Osteocyte (in vitro differentiated cells): ENCODE measurements around the gene POP7. TPM values are rescaled to one million over a fixed set of nuclear protein-coding genes. Genes with fewer than 3 reads are reported as not detected.

Source experiments
- DNase-seq: peaks from one replicate; pipeline ENCODE4 v3.0.0; 2021; ENCODE audit warnings: mixed read lengths; ENCODE audit not compliant: unreplicated experiment; ENCODE audit errors: extremely low spot score
- H3K27ac Mint-ChIP-seq: one replicate; pipeline ENCODE4 v1.8.0; 2021; ENCODE audit warnings: mild to moderate bottlenecking, mixed read lengths; ENCODE audit not compliant: unreplicated experiment
- H3K27me3 Mint-ChIP-seq: one replicate; pipeline ENCODE4 v1.8.0; 2021; ENCODE audit warnings: mixed read lengths; ENCODE audit not compliant: unreplicated experiment
- H3K36me3 Mint-ChIP-seq: one replicate; pipeline ENCODE4 v1.8.0; 2021; ENCODE audit warnings: mixed read lengths; ENCODE audit not compliant: unreplicated experiment
- H3K4me1 Mint-ChIP-seq: one replicate; pipeline ENCODE4 v1.8.0; 2021; ENCODE audit warnings: mixed read lengths; ENCODE audit not compliant: unreplicated experiment
- H3K4me3 Mint-ChIP-seq: one replicate; pipeline ENCODE4 v1.8.0; 2021; ENCODE audit warnings: mild to moderate bottlenecking, moderate library complexity, mixed read lengths; ENCODE audit not compliant: unreplicated experiment
- H3K9me3 Mint-ChIP-seq: one replicate; pipeline ENCODE4 v1.8.0; 2021; ENCODE audit warnings: mixed read lengths; ENCODE audit not compliant: unreplicated experiment
- total RNA-seq: library from RNA; stranded (reverse); gene quantifications from 2 replicates; pipeline ENCODE4 v1.2.1, GENCODE V29; 2021
- TF ChIP-seq, protein P1 (sequence below): fragments of 200-600 bp; sonication (generic); IDR thresholded peaks from 2 replicates; pipeline ENCODE4 v1.5.0; 2021; ENCODE audit warnings: antibody characterized with exemption, mild to moderate bottlenecking, moderate library complexity

POP7 gene
- total RNA-seq, 1 donor from 2014 or later: 19.3 TPM

DNA sequence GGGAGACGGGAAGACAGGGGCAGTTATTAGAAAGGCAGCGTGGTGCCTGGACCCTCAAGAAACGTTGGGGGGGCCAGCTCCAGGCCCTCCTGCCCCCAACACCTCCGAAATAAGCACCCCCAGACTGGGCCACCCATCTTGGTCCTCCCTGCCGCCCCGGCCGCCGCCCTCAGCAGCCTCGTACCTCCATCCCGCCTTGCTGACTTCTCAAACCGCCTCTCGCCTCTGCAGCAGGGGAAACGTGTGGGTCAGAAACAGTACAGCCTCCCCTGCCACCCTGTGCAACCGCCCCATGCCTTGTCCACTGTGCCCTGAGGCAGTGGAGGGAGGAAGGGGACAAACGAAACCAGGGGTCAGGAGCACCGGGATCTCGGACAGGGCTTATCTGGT lies 19.1 kb upstream of the POP7 start:
- Mint-ChIP-seq H3K4me1 (peaks cover 15% of the 10 kb centered on the region), H3K4me3 (no peak overlapping the region), H3K27me3 (no peaks in the 10 kb centered on the region), H3K36me3 (peaks cover 19% of the 10 kb centered on the region), H3K27ac (no peak overlapping the region), H3K9me3 (no peaks in the 10 kb centered on the region)
- TF ChIP-seq, protein P1, sequence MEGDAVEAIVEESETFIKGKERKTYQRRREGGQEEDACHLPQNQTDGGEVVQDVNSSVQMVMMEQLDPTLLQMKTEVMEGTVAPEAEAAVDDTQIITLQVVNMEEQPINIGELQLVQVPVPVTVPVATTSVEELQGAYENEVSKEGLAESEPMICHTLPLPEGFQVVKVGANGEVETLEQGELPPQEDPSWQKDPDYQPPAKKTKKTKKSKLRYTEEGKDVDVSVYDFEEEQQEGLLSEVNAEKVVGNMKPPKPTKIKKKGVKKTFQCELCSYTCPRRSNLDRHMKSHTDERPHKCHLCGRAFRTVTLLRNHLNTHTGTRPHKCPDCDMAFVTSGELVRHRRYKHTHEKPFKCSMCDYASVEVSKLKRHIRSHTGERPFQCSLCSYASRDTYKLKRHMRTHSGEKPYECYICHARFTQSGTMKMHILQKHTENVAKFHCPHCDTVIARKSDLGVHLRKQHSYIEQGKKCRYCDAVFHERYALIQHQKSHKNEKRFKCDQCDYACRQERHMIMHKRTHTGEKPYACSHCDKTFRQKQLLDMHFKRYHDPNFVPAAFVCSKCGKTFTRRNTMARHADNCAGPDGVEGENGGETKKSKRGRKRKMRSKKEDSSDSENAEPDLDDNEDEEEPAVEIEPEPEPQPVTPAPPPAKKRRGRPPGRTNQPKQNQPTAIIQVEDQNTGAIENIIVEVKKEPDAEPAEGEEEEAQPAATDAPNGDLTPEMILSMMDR: no peak
- no peak for DNase-seq

DNA sequence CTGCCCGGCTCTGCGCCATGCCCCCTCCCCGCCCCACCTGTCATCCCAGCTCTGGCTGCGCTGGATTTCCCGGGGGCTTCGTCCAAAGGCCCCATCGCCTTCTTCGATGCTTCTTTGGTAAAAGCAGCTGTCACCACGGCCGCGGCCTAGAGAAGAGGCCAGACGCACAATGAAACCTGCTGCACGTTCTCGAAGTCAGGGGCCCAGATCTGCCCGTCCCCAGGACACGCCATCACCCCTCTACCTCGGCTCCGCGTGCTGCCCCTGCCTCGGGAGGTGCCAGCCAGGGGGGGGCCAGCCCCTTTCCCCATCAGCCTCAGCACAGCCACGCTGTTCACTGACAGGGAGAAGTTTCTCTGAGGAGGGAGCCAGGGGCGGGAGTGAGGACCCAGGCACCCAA lies 18.7 kb upstream of the POP7 start:
- H3K4me1 Mint-ChIP-seq: peaks cover 20% of the 10 kb centered on the region
- TF ChIP-seq, protein P1: no peak
- H3K27ac Mint-ChIP-seq: no peak overlapping the region
- H3K9me3 Mint-ChIP-seq: no peaks in the 10 kb centered on the region
- peaks cover 19% of the 10 kb centered on the region for H3K36me3 Mint-ChIP-seq
- no peak for DNase-seq
- no peak overlapping the region for H3K4me3 Mint-ChIP-seq
- no peaks in the 10 kb centered on the region for H3K27me3 Mint-ChIP-seq

DNA sequence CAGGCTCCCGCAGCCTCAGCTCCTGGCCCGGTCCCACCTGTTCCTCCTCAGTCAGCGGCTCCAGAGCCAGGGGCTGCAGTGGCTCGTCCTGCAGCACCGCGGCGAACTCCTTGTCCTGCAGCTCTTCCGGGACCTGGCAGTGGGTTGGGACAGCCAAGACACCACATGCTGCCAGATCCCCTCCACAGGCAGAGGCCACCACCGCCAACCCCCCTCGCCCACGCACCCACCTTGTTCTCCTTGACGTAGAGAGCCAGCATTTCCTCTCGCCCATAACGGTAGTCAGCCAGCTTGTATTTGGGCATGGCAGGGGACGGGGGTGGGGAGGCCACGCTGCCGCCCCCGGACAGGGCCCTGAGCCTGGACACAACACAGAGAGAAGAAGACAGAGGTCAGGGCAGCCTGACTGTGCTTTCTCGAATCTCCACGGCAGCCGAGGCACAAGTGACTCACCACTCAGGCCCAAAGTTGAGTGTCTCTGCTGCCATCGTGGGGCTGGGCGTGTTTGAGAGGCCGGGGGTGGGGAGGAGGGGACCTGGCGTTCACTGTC lies 18.1 kb upstream of the POP7 start:
- Mint-ChIP-seq H3K27ac (no peak overlapping the region), H3K27me3 (no peaks in the 10 kb centered on the region), H3K9me3 (no peaks in the 10 kb centered on the region), H3K4me3 (no peak overlapping the region), H3K4me1 (peaks cover 25% of the 10 kb centered on the region), H3K36me3 (peaks cover 19% of the 10 kb centered on the region)
- TF ChIP-seq, protein P1: no peak
- no peak for DNase-seq

GRCh38 chr7:100688326-100688860 lies 17.5 kb upstream of the POP7 start:
- peaks cover 30% of the 10 kb centered on the region for H3K4me1 Mint-ChIP-seq
- no peaks in the 10 kb centered on the region for H3K9me3 Mint-ChIP-seq
- H3K36me3 Mint-ChIP-seq: peaks cover 16% of the 10 kb centered on the region
- H3K27ac Mint-ChIP-seq: no peak overlapping the region
- TF ChIP-seq, protein P1: no peak
- H3K4me3 Mint-ChIP-seq: no peak overlapping the region
- no peak for DNase-seq
- no peaks in the 10 kb centered on the region for H3K27me3 Mint-ChIP-seq

DNA sequence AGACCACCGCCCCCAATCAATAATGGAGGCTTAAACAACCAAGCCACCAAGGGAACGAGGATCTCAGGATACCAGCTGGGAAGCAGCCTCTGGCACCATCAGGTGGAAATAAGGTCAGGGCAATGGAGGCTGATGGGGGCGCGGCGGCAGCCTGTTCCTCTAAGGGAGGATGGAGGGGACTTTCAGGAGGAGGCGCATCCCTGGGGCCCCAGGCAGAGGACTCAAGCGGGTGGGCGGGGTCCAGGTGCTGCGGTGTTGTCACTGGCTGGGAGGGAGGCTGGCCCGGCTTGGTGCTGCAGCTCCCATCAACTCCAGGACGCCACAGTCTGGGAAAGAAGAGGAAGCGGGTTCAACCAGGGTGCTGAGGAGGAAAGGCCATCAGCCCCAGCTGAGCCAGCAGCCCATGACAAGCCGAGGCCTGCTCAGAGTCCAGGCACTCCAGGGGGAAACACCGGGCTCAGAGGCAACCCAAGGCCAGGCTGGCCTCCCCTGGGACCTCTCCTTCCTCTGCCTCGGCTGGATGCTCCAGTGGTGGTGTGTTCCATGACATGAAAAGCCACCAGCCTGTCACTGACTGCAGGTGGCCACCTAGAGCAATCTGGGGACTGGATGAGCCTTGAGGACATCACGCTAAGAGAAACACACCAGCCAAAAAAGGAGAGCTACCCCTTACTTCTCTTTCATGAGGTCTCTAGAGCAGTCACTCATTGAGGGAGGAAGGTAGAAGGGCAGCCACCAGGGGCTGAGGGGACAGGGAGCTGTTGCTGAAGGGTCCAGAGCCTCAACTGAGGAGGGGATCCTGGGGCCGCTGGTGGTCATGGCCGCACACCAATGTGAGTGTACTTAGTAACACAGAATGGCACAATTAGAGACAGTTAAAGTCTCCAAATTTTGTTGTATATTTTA lies 16.4 kb upstream of the POP7 start:
- Mint-ChIP-seq H3K27me3 (no peaks in the 10 kb centered on the region), H3K4me1 (peaks cover 30% of the 10 kb centered on the region), H3K4me3 (no peak overlapping the region), H3K27ac (no peak overlapping the region), H3K36me3 (peaks cover 14% of the 10 kb centered on the region), H3K9me3 (no peaks in the 10 kb centered on the region)
- no peak for DNase-seq
- TF ChIP-seq, protein P1: no peak
